Prostate gland (tissue), 2 donors: ENCODE data around the gene SDC1. TPM values are rescaled to one million over a fixed set of nuclear protein-coding genes. Genes with fewer than 3 reads are reported as not detected.

Source experiments
- DNase-seq: peaks from one replicate; pipeline ENCODE4 v3.0.0-alpha.2; 2019; ENCODE audit warnings: low spot score
- H3K27ac ChIP-seq, 2 donors: fragments of 200-600 bp; sonication (generic); 2 replicates each; pipeline ENCODE4 v1.5.1; 2017 to 2019
- H3K27me3 ChIP-seq: fragments of 200-600 bp; sonication (generic); replicated peaks from 2 replicates; pipeline ENCODE4 v1.5.1; 2019; ENCODE audit not compliant: insufficient read depth
- H3K36me3 ChIP-seq, 2 donors: fragments of 200-600 bp; sonication (generic); 1 replicate in 1 of 2; 2 replicates in 1 of 2; pipeline versions ENCODE4 v1.5.1 to v1.8.1; 2017 to 2019
- H3K4me1 ChIP-seq: fragments of 200-600 bp; sonication (generic); replicated peaks from 2 replicates; pipeline ENCODE4 v1.5.1; 2019
- H3K4me3 ChIP-seq, 2 donors: fragments of 200-600 bp; sonication (generic); 2 replicates each; pipeline ENCODE4 v1.5.1; 2017 to 2019
- H3K9me3 ChIP-seq: fragments of 200-600 bp; sonication (generic); 2 replicates; pipeline ENCODE4 v1.5.1; 2017
- POLR2A ChIP-seq: fragments of 450-650 bp; IDR thresholded peaks from one replicate; pipeline ENCODE4 v1.6.1; 2016; ENCODE audit warnings: antibody characterized with exemption, mild to moderate bottlenecking
- POLR2AphosphoS5 ChIP-seq: sonication (generic); formaldehyde crosslinking; IDR thresholded peaks from one replicate; pipeline ENCODE4 v1.6.1; 2017; ENCODE audit warnings: antibody characterized with exemption
- WGBS: methylation state at CpG from one replicate; pipeline ENCODE4 v1.1.5; 2018; 5-methylcytosine and 5-hydroxymethylcytosine counted together
- intact Hi-C: fragments of 100-400 bp; cut with DNase I; formaldehyde crosslinking; loops from one replicate; pipeline ENCODE4 v1.14.2; 2022
- total RNA-seq, 2 donors: library from RNA; depleted of rRNA; stranded (reverse); fragments of >200 nt; gene quantifications; one replicate each; pipeline ENCODE4 v1.1.0, GENCODE V29; 2016
- TF ChIP-seq, protein P1 (sequence below), 4 experiments: fragments of 200-600 bp in 2 of 4; fragments of 450-650 bp in 2 of 4; sonication (generic) in 2 of 4; IDR thresholded peaks; 1 replicate in 3 of 4; 2 replicates in 1 of 4; pipeline ENCODE4 v1.5.1; 2016 to 2019; ENCODE audit warnings: antibody characterized with exemption in 4 of 4, mild to moderate bottlenecking in 2 of 4, moderate library complexity in 2 of 4

SDC1 gene
- total RNA-seq, 2 donors from 2014 or later: 103 to 167 TPM

DNA sequence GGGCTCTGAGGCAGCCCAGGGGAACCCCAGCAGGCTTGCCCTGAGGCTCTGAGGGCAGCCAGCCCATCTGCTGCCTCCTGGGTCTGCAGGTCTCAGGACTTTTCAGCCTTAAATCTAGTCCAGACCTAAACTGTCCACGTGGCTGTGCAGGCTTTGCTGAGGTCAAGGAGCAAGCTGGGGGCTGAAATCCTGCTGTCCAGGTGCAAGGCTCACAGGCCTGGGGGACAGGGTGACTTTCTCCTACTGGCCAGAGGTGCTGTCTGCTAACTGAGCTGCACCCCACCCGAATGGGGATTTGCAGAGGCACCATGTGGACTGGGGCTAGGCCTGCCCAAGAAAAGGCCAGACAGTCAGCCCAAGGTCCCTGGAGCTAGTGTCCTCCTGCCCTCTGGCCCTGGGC lies 32.1 kb downstream of the SDC1 start:
- Histone ChIP-seq H3K4me3 (no peak overlapping the region), H3K4me1 (peaks cover 7% of the 10 kb centered on the region), H3K9me3 (no peaks in the 10 kb centered on the region), H3K27me3 (no peaks in the 10 kb centered on the region), H3K27ac (no peak overlapping the region), H3K36me3 (no peaks in the 10 kb centered on the region)
- DNase-seq: no peak
- intact Hi-C loops: no loop called here
- WGBS: 66% methylated on average over 2 of the region's 2 CpGs
- TF ChIP-seq POLR2AphosphoS5: no peak
- TF ChIP-seq, protein P1, sequence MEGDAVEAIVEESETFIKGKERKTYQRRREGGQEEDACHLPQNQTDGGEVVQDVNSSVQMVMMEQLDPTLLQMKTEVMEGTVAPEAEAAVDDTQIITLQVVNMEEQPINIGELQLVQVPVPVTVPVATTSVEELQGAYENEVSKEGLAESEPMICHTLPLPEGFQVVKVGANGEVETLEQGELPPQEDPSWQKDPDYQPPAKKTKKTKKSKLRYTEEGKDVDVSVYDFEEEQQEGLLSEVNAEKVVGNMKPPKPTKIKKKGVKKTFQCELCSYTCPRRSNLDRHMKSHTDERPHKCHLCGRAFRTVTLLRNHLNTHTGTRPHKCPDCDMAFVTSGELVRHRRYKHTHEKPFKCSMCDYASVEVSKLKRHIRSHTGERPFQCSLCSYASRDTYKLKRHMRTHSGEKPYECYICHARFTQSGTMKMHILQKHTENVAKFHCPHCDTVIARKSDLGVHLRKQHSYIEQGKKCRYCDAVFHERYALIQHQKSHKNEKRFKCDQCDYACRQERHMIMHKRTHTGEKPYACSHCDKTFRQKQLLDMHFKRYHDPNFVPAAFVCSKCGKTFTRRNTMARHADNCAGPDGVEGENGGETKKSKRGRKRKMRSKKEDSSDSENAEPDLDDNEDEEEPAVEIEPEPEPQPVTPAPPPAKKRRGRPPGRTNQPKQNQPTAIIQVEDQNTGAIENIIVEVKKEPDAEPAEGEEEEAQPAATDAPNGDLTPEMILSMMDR (IDR thresholded peaks at IDR 0.05): no peak
- TF ChIP-seq POLR2A: no peak

DNA sequence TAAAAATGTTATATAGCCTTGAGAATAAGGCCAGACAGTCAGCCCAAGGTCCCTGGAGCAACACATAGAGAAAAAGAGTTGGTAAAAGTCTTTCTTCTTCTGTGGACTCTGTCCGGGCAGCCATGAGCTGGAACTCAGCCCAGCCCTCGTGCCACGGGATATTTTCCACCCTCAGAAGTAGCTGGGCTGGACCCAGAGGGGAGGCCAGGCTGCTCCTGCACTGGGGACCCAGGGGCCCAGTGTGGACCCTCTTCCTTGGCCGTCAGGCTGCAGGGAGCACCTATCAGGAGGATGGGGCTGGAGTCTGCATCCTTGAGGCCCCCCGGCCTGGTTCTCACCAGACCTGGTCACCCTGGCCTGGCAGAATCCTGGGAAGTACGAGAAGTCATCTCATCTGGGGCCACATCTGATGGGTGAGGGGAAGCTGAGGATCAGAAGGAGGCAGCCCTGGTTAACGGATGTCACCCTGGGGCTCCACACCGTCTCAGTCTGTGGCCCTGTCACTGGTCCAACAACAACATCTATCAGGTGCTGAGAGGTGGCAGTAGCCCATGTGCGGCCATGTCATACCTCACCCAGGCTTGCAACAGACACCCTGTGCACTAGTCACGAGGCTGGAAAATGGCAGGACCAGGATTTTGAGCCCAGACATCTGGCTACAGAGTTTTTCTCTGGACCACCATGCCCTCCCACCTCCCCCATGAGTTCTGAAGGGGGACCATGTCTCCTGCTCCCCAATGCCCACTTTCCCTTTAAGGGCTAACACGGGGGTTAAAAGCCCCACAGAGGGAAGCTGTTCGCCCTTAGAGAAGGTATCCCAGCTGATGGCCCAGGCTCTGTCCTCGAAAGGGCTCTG lies 33.0 kb downstream of the SDC1 start:
- Histone ChIP-seq H3K36me3 (no peaks in the 10 kb centered on the region), H3K4me1 (peaks cover 3% of the 10 kb centered on the region), H3K27ac (no peak overlapping the region), H3K9me3 (no peaks in the 10 kb centered on the region), H3K4me3 (no peak overlapping the region), H3K27me3 (no peaks in the 10 kb centered on the region)
- 74% methylated on average over 13 of the region's 13 CpGs for WGBS
- intact Hi-C loops: no loop called here
- no peak for DNase-seq
- TF ChIP-seq, protein P1 (IDR thresholded peaks at IDR 0.05): no peak
- no peak for TF ChIP-seq POLR2AphosphoS5
- no peak for TF ChIP-seq POLR2A

DNA sequence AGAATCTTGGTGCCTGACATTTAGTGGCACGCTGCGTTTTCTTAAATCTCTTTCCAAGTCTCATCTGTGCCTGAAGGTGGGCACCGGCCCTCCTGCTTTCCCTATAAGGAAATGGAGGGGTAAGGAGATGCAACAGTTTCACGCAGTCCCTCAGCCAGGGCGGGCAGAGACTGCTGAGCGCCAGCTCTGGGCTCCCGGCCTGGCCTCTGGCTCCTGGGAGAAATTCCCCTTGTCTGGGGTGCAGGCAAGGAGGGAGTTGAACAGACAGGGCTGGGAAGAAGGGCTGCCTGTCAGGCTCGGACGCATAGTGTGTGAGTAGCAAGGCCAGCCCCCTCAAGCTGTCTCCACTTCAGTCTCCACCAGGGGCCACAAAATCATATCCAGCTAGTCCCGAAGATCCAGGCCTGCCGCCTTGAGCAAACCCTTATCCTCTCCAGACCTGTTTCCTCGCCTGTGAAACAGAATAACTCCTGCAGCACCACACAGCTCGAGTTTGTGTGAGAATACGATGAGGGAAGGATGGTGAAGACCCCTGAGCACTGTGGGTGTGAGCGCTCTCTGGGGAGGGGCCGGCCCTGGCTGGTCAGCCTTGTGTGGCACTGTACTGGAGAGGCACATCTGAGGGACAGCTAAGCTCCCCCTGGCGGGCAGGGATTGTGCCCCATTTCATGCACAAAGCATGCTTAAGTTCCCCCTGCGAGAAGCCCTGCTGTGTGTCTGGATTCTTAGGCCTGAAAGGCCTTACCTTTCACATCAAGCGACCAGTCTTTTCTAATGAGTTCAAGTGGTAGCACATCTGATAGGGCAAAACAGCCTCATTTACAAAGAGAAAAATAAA lies 33.8 kb downstream of the SDC1 start:
- TF ChIP-seq POLR2A (no peak), POLR2AphosphoS5 (no peak)
- TF ChIP-seq, protein P1 (IDR thresholded peaks at IDR 0.05): peak in 1 of 4 experiments; percentile 25
- intact Hi-C loops: no loop called here
- H3K9me3 ChIP-seq: no peaks in the 10 kb centered on the region
- no peak for DNase-seq
- H3K36me3 ChIP-seq: no peaks in the 10 kb centered on the region
- WGBS: 63% methylated on average over 19 of the region's 19 CpGs
- no peak overlapping the region for H3K4me3 ChIP-seq
- H3K4me1 ChIP-seq: no peaks in the 10 kb centered on the region
- H3K27me3 ChIP-seq: no peaks in the 10 kb centered on the region
- no peak overlapping the region for H3K27ac ChIP-seq

DNA sequence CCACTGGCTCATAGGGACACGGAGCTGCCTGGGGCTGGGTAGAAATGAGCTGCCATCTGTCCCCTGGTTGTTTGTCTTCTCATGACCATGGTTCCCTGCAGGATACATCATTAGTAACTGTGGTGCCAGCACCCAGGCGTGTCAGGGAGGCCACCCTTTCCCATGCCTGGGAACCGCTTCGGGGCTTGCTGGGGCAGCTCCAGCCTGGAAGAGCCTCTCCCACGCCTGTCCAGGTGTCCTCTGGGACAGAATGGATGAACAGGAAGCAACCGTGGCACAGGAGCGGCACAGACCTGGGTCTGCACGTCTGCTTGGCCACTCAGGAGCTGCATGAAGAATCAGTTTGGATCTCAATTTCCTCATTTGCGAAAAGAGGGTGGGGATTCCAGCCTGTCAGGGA lies 34.8 kb downstream of the SDC1 start:
- H3K27me3 ChIP-seq: no peaks in the 10 kb centered on the region
- H3K27ac ChIP-seq: no peak overlapping the region
- H3K36me3 ChIP-seq: no peaks in the 10 kb centered on the region
- H3K4me1 ChIP-seq: no peaks in the 10 kb centered on the region
- WGBS: 59% methylated on average over 9 of the region's 9 CpGs
- no peak for DNase-seq
- H3K4me3 ChIP-seq: no peak overlapping the region
- no peak for TF ChIP-seq POLR2A
- TF ChIP-seq, protein P1 (IDR thresholded peaks at IDR 0.05): no peak
- no peak for TF ChIP-seq POLR2AphosphoS5
- intact Hi-C loops: no loop called here
- no peaks in the 10 kb centered on the region for H3K9me3 ChIP-seq
